PC-3 (cell line): Measurements from ENCODE around the gene OPN1SW. TPM values are rescaled to one million over a fixed set of nuclear protein-coding genes. Genes with fewer than 3 reads are reported as not detected.

ENCODE experiments used
- ATAC-seq: fragments of 200-7000 bp; cut with Tn5 transposase; 2 replicates; pipeline ENCODE4 v1.9.1; 2020; ENCODE audit warnings: mild to moderate bottlenecking, moderate library complexity
- BruUV-seq: library from RNA; stranded (reverse); fragments of 400-500 nt; replicated peaks from 2 replicates; lab custom pipeline; 2021; lab: Mats Ljungman, UMichigan
- CTCF ChIA-PET: fragments of 300-600 bp; sonication (Branson Sonifier 250); formaldehyde crosslinking; loops from one replicate; lab custom pipeline; 2022; ENCODE audit warnings: antibody characterized with exemption; lab: Charles Lee
- POLR2A ChIA-PET: fragments of 300-600 bp; sonication (Branson Sonifier 250); formaldehyde crosslinking; loops from one replicate; lab custom pipeline; 2022; ENCODE audit warnings: antibody characterized with exemption; ENCODE audit not compliant: unreplicated experiment; lab: Charles Lee
- DNase-seq: peaks from one replicate; pipeline ENCODE4 v3.0.0-alpha.2; 2015
- H2AFZ ChIP-seq: fragments of 300-600 bp; sonication (generic); 2 replicates; pipeline ENCODE4 v1.6.0; 2016; ENCODE audit warnings: antibody characterized with exemption, low read length
- H3F3A ChIP-seq: fragments of 300-600 bp; sonication (generic); one replicate; pipeline ENCODE4 v1.6.0; 2017; ENCODE audit warnings: antibody characterized with exemption, low read length, control low read depth, mild to moderate bottlenecking; ENCODE audit not compliant: unreplicated experiment
- H3K27ac ChIP-seq: fragments of 300-600 bp; sonication (generic); 2 replicates; pipeline ENCODE4 v1.5.1; 2016; ENCODE audit warnings: mild to moderate bottlenecking, low read length
- H3K27me3 ChIP-seq: fragments of 300-600 bp; sonication (generic); 2 replicates; pipeline ENCODE4 v1.6.1; 2016; ENCODE audit warnings: low read length, mixed read lengths
- H3K36me3 ChIP-seq: fragments of 300-600 bp; sonication (generic); 2 replicates; pipeline ENCODE4 v1.6.1; 2016; ENCODE audit warnings: low read depth, mixed run types, low read length, mixed read lengths
- H3K4me1 ChIP-seq: fragments of 300-600 bp; sonication (generic); 2 replicates; pipeline ENCODE4 v1.5.1; 2016; ENCODE audit warnings: low read length; ENCODE audit not compliant: insufficient read depth
- H3K4me2 ChIP-seq: fragments of 300-600 bp; sonication (generic); 2 replicates; pipeline ENCODE4 v1.6.0; 2016; ENCODE audit warnings: low read length
- H3K4me3 ChIP-seq: fragments of 300-600 bp; sonication (generic); 2 replicates; pipeline ENCODE4 v1.5.1; 2016; ENCODE audit warnings: mild to moderate bottlenecking, low read length, mixed read lengths
- H3K79me2 ChIP-seq: fragments of 300-600 bp; sonication (generic); 2 replicates; pipeline ENCODE4 v1.6.1; 2017; ENCODE audit warnings: low read length, mixed read lengths
- H3K9ac ChIP-seq: fragments of 300-600 bp; sonication (generic); 2 replicates; pipeline ENCODE4 v1.6.0; 2016; ENCODE audit warnings: mild to moderate bottlenecking, low read length
- H3K9me2 ChIP-seq: fragments of 300-600 bp; sonication (generic); replicated peaks from 2 replicates; pipeline ENCODE4 v1.6.1; 2016; ENCODE audit warnings: mixed run types, low read length, mixed read lengths
- H3K9me3 ChIP-seq: fragments of 300-600 bp; sonication (generic); 2 replicates; pipeline ENCODE4 v1.6.1; 2016; ENCODE audit warnings: low read length, mixed read lengths
- H4K20me1 ChIP-seq: fragments of 300-600 bp; sonication (generic); 2 replicates; pipeline ENCODE4 v1.6.1; 2016; ENCODE audit warnings: low read length, mixed read lengths
- EZH2 ChIP-seq: fragments of 300-600 bp; sonication (generic); IDR thresholded peaks from one replicate; pipeline ENCODE4 v1.6.1; 2017; ENCODE audit warnings: antibody characterized with exemption, mild to moderate bottlenecking, low read length; ENCODE audit not compliant: unreplicated experiment
- EZH2phosphoT487 ChIP-seq: fragments of 300-600 bp; sonication (generic); IDR thresholded peaks from 2 replicates; pipeline ENCODE4 v1.6.1; 2018; ENCODE audit warnings: mild to moderate bottlenecking, antibody characterized with exemption, low read length, borderline replicate concordance
- intact Hi-C: fragments of 100-400 bp; cut with micrococcal nuclease; formaldehyde crosslinking; loops from 2 replicates; pipeline ENCODE4 v1.9.0; 2023
- total RNA-seq: library from RNA; depleted of rRNA; stranded (reverse); fragments of >200 nt; gene quantifications from 2 replicates; pipeline ENCODE4 v1.2.3, GENCODE V29; 2014
- TF ChIP-seq, protein P1 (sequence below): fragments of 300-600 bp; sonication (generic); conservative IDR thresholded peaks from 2 replicates; pipeline ENCODE4 v1.5.1; 2017; ENCODE audit warnings: antibody characterized with exemption, low read depth, mild to moderate bottlenecking, low read length

OPN1SW gene
- total RNA-seq, 1 experiment from 2014 or later: not detected

DNA sequence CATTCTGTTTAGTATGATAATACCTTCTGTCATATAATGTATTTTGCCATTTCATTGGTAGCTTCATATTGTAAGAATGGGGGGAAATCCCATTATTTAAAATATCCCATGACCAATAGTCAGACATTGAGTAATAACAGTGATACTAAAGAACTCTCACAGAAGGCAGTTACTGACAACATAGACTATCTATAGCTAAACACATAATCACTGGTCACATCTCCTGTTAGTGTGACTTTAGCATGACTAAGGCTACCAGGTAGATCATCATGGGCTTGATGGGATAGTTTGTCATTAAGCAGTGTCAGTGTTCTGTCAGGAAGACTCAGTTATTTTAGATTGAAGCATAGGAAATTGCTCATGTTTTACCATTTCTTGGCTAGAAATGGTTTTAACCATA, 16.4 kb downstream of the OPN1SW start:
- H3F3A ChIP-seq: no peaks in the 10 kb centered on the region
- DNase-seq (no peak), ATAC-seq (no peak)
- TF ChIP-seq EZH2phosphoT487: no peak
- TF ChIP-seq, protein P1, sequence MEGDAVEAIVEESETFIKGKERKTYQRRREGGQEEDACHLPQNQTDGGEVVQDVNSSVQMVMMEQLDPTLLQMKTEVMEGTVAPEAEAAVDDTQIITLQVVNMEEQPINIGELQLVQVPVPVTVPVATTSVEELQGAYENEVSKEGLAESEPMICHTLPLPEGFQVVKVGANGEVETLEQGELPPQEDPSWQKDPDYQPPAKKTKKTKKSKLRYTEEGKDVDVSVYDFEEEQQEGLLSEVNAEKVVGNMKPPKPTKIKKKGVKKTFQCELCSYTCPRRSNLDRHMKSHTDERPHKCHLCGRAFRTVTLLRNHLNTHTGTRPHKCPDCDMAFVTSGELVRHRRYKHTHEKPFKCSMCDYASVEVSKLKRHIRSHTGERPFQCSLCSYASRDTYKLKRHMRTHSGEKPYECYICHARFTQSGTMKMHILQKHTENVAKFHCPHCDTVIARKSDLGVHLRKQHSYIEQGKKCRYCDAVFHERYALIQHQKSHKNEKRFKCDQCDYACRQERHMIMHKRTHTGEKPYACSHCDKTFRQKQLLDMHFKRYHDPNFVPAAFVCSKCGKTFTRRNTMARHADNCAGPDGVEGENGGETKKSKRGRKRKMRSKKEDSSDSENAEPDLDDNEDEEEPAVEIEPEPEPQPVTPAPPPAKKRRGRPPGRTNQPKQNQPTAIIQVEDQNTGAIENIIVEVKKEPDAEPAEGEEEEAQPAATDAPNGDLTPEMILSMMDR: no peak
- no peak for TF ChIP-seq EZH2
- intact Hi-C loops: no loop called here
- H3K9me2 ChIP-seq: no peaks in the 10 kb centered on the region
- H3K9me3 ChIP-seq: no peaks in the 10 kb centered on the region
- H3K4me1 ChIP-seq: no peaks in the 10 kb centered on the region
- ChIA-PET CTCF (no interaction called here), POLR2A (no interaction called here)
- H3K79me2 ChIP-seq: peaks cover 7% of the 10 kb centered on the region; the same call in 1 of the 2 replicates
- BruUV-seq: no TSS peak
- no peaks in the 10 kb centered on the region; the same call in none of the 2 replicates for H4K20me1 ChIP-seq
- H3K9ac ChIP-seq: no peak overlapping the region
- no peak overlapping the region for H3K4me3 ChIP-seq
- H3K36me3 ChIP-seq: peaks cover 54% of the 10 kb centered on the region
- no peak overlapping the region for H3K27ac ChIP-seq
- no peak overlapping the region for H2AFZ ChIP-seq
- no peaks in the 10 kb centered on the region for H3K27me3 ChIP-seq
- no peak overlapping the region for H3K4me2 ChIP-seq

DNA sequence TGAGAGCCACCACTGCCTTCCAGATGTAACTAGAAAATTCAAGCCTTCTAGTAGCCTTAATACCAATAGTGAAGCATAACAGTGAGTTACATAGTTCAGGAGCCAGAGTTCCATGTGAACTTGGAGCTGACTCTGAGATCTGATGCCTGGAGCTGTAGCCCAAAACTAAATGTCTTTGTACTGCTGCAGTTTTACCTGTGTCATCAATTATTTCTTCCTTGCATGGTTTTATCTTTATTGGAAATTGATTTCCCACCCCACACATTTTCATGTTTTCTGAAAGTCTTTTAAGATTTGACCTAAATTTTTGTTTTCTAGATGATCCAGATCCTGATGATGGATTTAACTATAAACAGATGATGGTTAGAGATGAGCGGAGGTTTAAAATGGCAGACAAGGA, 17.0 kb downstream of the OPN1SW start:
- no peak for TF ChIP-seq EZH2
- TF ChIP-seq, protein P1: no peak
- TF ChIP-seq EZH2phosphoT487: no peak
- Histone ChIP-seq H3F3A (no peaks in the 10 kb centered on the region), H3K4me2 (no peak overlapping the region), H3K27ac (no peak overlapping the region), H3K4me1 (no peaks in the 10 kb centered on the region), H3K36me3 (peaks cover 56% of the 10 kb centered on the region), H2AFZ (no peak overlapping the region), H4K20me1 (no peaks in the 10 kb centered on the region; the same call in none of the 2 replicates), H3K27me3 (no peaks in the 10 kb centered on the region), H3K79me2 (peaks cover 13% of the 10 kb centered on the region; the same call in 1 of the 2 replicates), H3K9me2 (no peaks in the 10 kb centered on the region), H3K4me3 (no peak overlapping the region), H3K9me3 (no peaks in the 10 kb centered on the region), H3K9ac (no peak overlapping the region)
- intact Hi-C loops: no loop called here
- BruUV-seq: no TSS peak
- DNase-seq (no peak), ATAC-seq (no peak)
- POLR2A ChIA-PET: no interaction called here
- CTCF ChIA-PET: no interaction called here

DNA sequence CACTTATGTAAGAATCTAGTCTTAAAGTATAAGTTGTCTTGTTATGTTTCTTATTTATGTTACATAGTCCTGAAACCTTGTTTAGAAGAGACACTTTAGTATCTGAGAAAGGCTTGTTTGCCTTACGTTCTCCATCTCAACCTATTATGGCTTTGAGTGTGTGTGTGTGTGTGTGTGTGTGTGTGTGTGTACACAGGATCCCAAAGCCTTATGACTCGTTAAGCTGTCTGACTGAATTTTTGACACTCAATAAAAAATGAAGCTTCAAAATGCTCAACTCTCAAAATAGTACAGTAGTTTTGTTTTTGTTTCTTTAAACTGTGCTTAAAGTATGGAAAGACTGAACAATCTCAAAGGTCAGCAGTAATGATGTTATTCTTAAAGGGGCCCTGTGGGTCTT, 18.4 kb downstream of the OPN1SW start:
- no peaks in the 10 kb centered on the region for H3K9me2 ChIP-seq
- no peak overlapping the region for H3K4me3 ChIP-seq
- DNase-seq (no peak), ATAC-seq (no peak)
- H3K9me3 ChIP-seq: no peaks in the 10 kb centered on the region
- H3F3A ChIP-seq: no peaks in the 10 kb centered on the region
- H4K20me1 ChIP-seq: no peaks in the 10 kb centered on the region; the same call in 1 of the 2 replicates
- H3K79me2 ChIP-seq: peaks cover 13% of the 10 kb centered on the region; the same call in 1 of the 2 replicates
- H2AFZ ChIP-seq: no peak overlapping the region
- H3K27me3 ChIP-seq: no peaks in the 10 kb centered on the region
- no peak overlapping the region for H3K27ac ChIP-seq
- no peaks in the 10 kb centered on the region for H3K4me1 ChIP-seq
- peaks cover 56% of the 10 kb centered on the region for H3K36me3 ChIP-seq
- intact Hi-C loops: no loop called here
- no peak for TF ChIP-seq EZH2
- POLR2A ChIA-PET: no interaction called here
- BruUV-seq: no TSS peak
- CTCF ChIA-PET: no interaction called here
- no peak overlapping the region for H3K4me2 ChIP-seq
- no peak overlapping the region for H3K9ac ChIP-seq
